Measurements from ENCODE around the gene BPGM. TPM values are rescaled to one million over a fixed set of nuclear protein-coding genes. Genes with fewer than 3 reads are reported as not detected.

BPGM gene
- total RNA-seq, 1 donor from 2014 or later: 49.7 TPM

GRCh38 chr7:134623193-134623592, 23.5 kb upstream of the BPGM start:
- Mint-ChIP-seq H3K36me3 (no peaks in the 10 kb centered on the region), H3K27ac (no peak overlapping the region), H3K27me3 (ENCODE audit: insufficient read depth, low read depth) (no peaks in the 10 kb centered on the region), H3K9me3 (no peaks in the 10 kb centered on the region), H3K4me3 (no peak overlapping the region), H3K4me1 (no peaks in the 10 kb centered on the region)
- DNase-seq (ENCODE audit: low spot score): no peak
- Histone ChIP-seq H3K9ac (no peak overlapping the region), H3K27ac (no peak overlapping the region), H3K36me3 (no peaks in the 10 kb centered on the region), H3K9me3 (ENCODE audit: low read depth) (no peaks in the 10 kb centered on the region), H2AFZ (replicated peaks) (no peak overlapping the region), H3K4me1 (no peaks in the 10 kb centered on the region), H3F3A (ENCODE audit: low read depth) (no peaks in the 10 kb centered on the region), H3K4me2 (no peak overlapping the region), H3K4me3 (no peak overlapping the region), H3K27me3 (peaks cover 24% of the 10 kb centered on the region), H4K20me1 (ENCODE audit: low read depth) (no peaks in the 10 kb centered on the region), H3K79me2 (ENCODE audit: low read depth) (no peaks in the 10 kb centered on the region)
- TF ChIP-seq EZH2phosphoT487 (IDR thresholded peaks at IDR 0.05): no peak
- no peak for TF ChIP-seq EZH2 (IDR thresholded peaks at IDR 0.05)
- no peak for TF ChIP-seq CTCF (IDR thresholded peaks at IDR 0.05)

- no peak overlapping the region for H3K4me3 ChIP-seq
- no peak overlapping the region for H3K4me2 ChIP-seq
- H3K27me3 ChIP-seq: peaks cover 35% of the 10 kb centered on the region
- H3K36me3 Mint-ChIP-seq: no peaks in the 10 kb centered on the region
- H3K9me3 ChIP-seq (ENCODE audit: low read depth): no peaks in the 10 kb centered on the region
- no peak for DNase-seq (ENCODE audit: low spot score)
- no peak overlapping the region for H3K27ac Mint-ChIP-seq
- no peaks in the 10 kb centered on the region for H3K36me3 ChIP-seq
- no peak overlapping the region for H3K4me3 Mint-ChIP-seq
- no peak overlapping the region for H3K27ac ChIP-seq
- no peak for TF ChIP-seq EZH2 (IDR thresholded peaks at IDR 0.05)
- no peak for TF ChIP-seq CTCF (IDR thresholded peaks at IDR 0.05)
- no peak for TF ChIP-seq EZH2phosphoT487 (IDR thresholded peaks at IDR 0.05)
- no peaks in the 10 kb centered on the region for H4K20me1 ChIP-seq (ENCODE audit: low read depth)
- no peak overlapping the region for H2AFZ ChIP-seq (replicated peaks)
- H3K9ac ChIP-seq: no peak overlapping the region
- no peaks in the 10 kb centered on the region for H3K79me2 ChIP-seq (ENCODE audit: low read depth)
- no peaks in the 10 kb centered on the region for H3K4me1 ChIP-seq
- H3K9me3 Mint-ChIP-seq: no peaks in the 10 kb centered on the region
- H3F3A ChIP-seq (ENCODE audit: low read depth): no peaks in the 10 kb centered on the region
- H3K27me3 Mint-ChIP-seq (ENCODE audit: insufficient read depth, low read depth): no peaks in the 10 kb centered on the region
- no peaks in the 10 kb centered on the region for H3K4me1 Mint-ChIP-seq
Observed at GRCh38 chr7:134625550-134625949, 21.1 kb upstream of the BPGM start.

- H3K4me1 Mint-ChIP-seq: no peaks in the 10 kb centered on the region
- TF ChIP-seq EZH2 (IDR thresholded peaks at IDR 0.05): no peak
- TF ChIP-seq CTCF (IDR thresholded peaks at IDR 0.05): no peak
- no peak for TF ChIP-seq EZH2phosphoT487 (IDR thresholded peaks at IDR 0.05)
- H3K36me3 ChIP-seq: no peaks in the 10 kb centered on the region
- H3K4me2 ChIP-seq: no peak overlapping the region
- H3K4me3 ChIP-seq: no peak overlapping the region
- H3K4me1 ChIP-seq: no peaks in the 10 kb centered on the region
- no peak for DNase-seq (ENCODE audit: low spot score)
- H3K27ac Mint-ChIP-seq: no peak overlapping the region
- H3K4me3 Mint-ChIP-seq: no peak overlapping the region
- H3K79me2 ChIP-seq (ENCODE audit: low read depth): no peaks in the 10 kb centered on the region
- no peak overlapping the region for H3K27ac ChIP-seq
- no peaks in the 10 kb centered on the region for H3F3A ChIP-seq (ENCODE audit: low read depth)
- H3K36me3 Mint-ChIP-seq: no peaks in the 10 kb centered on the region
- H2AFZ ChIP-seq (replicated peaks): no peak overlapping the region
- no peaks in the 10 kb centered on the region for H3K27me3 Mint-ChIP-seq (ENCODE audit: insufficient read depth, low read depth)
- H3K9me3 ChIP-seq (ENCODE audit: low read depth): no peaks in the 10 kb centered on the region
- H3K9me3 Mint-ChIP-seq: no peaks in the 10 kb centered on the region
- H3K27me3 ChIP-seq: peaks cover 35% of the 10 kb centered on the region
- no peaks in the 10 kb centered on the region for H4K20me1 ChIP-seq (ENCODE audit: low read depth)
- no peak overlapping the region for H3K9ac ChIP-seq
Observed at GRCh38 chr7:134627109-134627774, 19.4 kb upstream of the BPGM start.
